BJ (cell line): ENCODE data around the gene RAB11B. TPM values are rescaled to one million over a fixed set of nuclear protein-coding genes. Genes with fewer than 3 reads are reported as not detected.

ENCODE experiments used
- CTCF ChIA-PET: fragments of 350-600 bp; formaldehyde crosslinking; extraction: SDS; loops from one replicate; lab custom pipeline; 2021; ENCODE audit warnings: antibody characterized with exemption, inconsistent platforms; lab: Yijun Ruan, JAX
- POLR2A ChIA-PET: fragments of 300-600 bp; sonication (Branson Sonifier 250); formaldehyde crosslinking; extraction: SDS; loops from one replicate; lab custom pipeline; 2021; ENCODE audit warnings: antibody characterized with exemption; lab: Charles Lee
- DNase-seq: peaks from one replicate; pipeline ENCODE4 v3.0.0-alpha.2; 2011; ENCODE audit warnings: low read depth
- H3K27me3 ChIP-seq: 2 replicates; pipeline ENCODE4 v1.6.0; 2011; ENCODE audit warnings: low read length; ENCODE audit not compliant: control insufficient read depth, insufficient read depth
- H3K36me3 ChIP-seq: 2 replicates; pipeline ENCODE4 v1.5.1; 2011; ENCODE audit warnings: low read length; ENCODE audit not compliant: control insufficient read depth, insufficient read depth
- H3K4me3 ChIP-seq: 2 replicates; pipeline ENCODE4 v1.5.1; 2011; ENCODE audit warnings: low read depth, mild to moderate bottlenecking, control low read depth, low read length
- polyA plus RNA-seq: library from polyadenylated mRNA; depleted of rRNA; stranded (reverse); fragments of >200 nt; gene quantifications from 2 replicates; pipeline ENCODE4 v1.2.3, GENCODE V29; 2011
- TF ChIP-seq, protein P1 (sequence below): IDR thresholded peaks from 2 replicates; pipeline ENCODE4 v1.5.1; 2011; ENCODE audit warnings: low read depth, mild to moderate bottlenecking, control low read depth, inconsistent platforms, low read length, moderate library complexity; ENCODE audit not compliant: insufficient read depth

The RAB11B gene
- polyA plus RNA-seq, 1 experiment, result 50.0 TPM

DNA sequence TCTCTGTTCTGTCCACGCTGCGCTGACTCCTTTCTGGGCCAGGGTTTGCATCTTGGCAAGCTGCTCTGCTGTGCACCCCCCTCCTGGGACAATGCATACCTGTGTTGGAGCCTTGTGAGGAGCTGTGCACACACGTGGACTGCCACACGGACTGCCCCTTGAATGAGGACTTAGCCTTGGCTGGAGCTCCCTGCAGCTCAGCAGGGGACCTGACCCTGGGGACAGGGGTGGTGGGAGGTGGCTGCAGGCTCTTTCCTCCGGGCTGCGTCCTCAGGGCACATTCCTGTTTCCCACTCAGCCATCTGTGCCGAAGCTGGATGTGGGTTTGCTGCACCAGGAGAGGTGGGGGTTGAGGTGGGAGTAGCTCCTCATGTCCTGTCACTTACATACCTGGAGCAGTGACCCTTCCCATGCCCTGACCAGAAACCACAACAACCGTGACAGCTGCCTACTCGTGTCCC, 8.2 kb downstream of the RAB11B start:
- TF ChIP-seq, protein P1, sequence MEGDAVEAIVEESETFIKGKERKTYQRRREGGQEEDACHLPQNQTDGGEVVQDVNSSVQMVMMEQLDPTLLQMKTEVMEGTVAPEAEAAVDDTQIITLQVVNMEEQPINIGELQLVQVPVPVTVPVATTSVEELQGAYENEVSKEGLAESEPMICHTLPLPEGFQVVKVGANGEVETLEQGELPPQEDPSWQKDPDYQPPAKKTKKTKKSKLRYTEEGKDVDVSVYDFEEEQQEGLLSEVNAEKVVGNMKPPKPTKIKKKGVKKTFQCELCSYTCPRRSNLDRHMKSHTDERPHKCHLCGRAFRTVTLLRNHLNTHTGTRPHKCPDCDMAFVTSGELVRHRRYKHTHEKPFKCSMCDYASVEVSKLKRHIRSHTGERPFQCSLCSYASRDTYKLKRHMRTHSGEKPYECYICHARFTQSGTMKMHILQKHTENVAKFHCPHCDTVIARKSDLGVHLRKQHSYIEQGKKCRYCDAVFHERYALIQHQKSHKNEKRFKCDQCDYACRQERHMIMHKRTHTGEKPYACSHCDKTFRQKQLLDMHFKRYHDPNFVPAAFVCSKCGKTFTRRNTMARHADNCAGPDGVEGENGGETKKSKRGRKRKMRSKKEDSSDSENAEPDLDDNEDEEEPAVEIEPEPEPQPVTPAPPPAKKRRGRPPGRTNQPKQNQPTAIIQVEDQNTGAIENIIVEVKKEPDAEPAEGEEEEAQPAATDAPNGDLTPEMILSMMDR, result no peak
- ChIA-PET POLR2A (no interaction called here), CTCF (interaction anchor here (0.7 to 2.6 kb wide), 8 partner anchors 15 to 181 kb away, joined by 3 to 38 read pairs (median 4); partner anchors contain the start of genes ANGPTL4 and MARCHF2)
- no peak for DNase-seq
- H3K27me3 ChIP-seq, result no peaks in the 10 kb centered on the region
- H3K4me3 ChIP-seq, result no peak overlapping the region
- H3K36me3 ChIP-seq, result peaks cover 17% of the 10 kb centered on the region

DNA sequence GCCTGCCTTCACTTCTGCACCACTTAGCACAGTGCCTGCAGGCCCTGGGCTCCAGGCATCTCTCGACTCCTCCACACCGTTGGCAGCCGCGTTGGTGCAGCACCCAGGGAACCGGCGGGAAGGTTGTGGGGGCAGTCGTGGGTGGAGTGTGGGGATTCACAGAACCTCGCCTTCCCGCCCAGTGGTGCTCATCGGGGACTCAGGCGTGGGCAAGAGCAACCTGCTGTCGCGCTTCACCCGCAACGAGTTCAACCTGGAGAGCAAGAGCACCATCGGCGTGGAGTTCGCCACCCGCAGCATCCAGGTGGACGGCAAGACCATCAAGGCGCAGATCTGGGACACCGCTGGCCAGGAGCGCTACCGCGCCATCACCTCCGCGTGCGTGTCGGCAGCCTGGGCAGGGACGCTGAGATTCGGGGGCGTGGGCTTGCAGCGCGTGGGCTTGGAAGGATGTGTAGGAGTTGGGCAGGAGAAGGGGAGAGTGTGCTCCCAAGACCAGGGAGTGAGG, 9.6 kb downstream of the RAB11B start:
- peaks cover 20% of the 10 kb centered on the region for H3K36me3 ChIP-seq
- POLR2A ChIA-PET, result no interaction called here

DNA sequence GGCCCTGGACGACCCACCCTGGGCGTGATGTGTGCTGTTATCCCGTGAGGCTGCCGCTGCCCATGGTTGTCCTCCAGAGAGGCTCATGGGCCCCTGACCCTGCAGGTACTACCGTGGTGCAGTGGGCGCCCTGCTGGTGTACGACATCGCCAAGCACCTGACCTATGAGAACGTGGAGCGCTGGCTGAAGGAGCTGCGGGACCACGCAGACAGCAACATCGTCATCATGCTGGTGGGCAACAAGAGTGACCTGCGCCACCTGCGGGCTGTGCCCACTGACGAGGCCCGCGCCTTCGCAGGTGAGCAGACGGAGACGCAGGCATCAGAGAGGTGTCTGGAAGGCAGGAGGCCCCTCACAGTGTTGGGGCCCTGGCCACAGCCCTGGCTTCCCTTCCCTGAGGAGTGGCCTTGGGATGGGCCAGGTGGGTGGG, 11.8 kb downstream of the RAB11B start:
- TF ChIP-seq, protein P1, result no peak
- POLR2A ChIA-PET, result no interaction called here
- CTCF ChIA-PET, result no interaction called here
- H3K27me3 ChIP-seq, result no peaks in the 10 kb centered on the region
- H3K36me3 ChIP-seq, result peaks cover 23% of the 10 kb centered on the region
- H3K4me3 ChIP-seq, result no peak overlapping the region
- no peak for DNase-seq

More for the DNA sequence above, 9.6 kb downstream of the RAB11B start:
- Histone ChIP-seq H3K27me3 (no peaks in the 10 kb centered on the region), H3K4me3 (no peak overlapping the region)
- DNase-seq, result no peak
- TF ChIP-seq, protein P1, result no peak
- CTCF ChIA-PET, result interaction anchor here (0.6 kb wide), 1 partner anchor 27 kb away, joined by 3 read pairs; no protein-coding TSS in a partner anchor

DNA sequence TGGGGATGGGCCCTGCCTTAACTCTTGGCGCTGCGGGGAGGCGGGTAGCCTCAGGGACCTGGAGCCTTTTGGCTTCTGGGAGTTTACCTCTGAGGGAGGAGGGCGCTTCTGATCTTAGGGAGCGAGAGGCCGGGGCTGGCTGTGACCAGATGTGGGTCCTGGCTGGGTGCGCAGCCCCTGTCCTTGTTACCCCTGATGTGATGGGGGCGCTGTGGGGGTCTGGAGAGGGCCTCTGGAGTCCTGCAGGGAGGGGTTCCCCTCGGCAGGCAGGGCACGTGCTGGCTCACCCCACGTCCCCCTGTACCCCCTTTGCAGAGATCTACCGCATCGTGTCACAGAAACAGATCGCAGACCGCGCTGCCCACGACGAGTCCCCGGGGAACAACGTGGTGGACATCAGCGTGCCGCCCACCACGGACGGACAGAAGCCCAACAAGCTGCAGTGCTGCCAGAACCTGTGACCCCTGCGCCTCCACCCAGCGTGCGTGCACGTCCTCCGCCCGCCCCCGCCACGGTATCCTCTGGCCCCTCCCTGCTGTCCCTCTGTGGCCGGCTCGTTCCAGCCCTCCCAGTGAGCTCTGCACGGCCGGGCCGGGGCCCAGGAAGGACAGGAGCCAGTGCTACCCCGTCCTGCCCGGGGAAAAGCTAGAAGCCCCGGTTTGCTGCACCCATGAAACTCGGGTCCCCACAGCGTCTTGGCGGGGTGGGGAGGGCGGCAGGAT, 13.1 kb downstream of the RAB11B start:
- H3K4me3 ChIP-seq, result no peak overlapping the region
- DNase-seq, result no peak
- TF ChIP-seq, protein P1, result no peak
- CTCF ChIA-PET, result interaction anchor here (1.1 kb wide), 1 partner anchor 50 kb away, joined by 4 read pairs; no protein-coding TSS in a partner anchor
- POLR2A ChIA-PET, result no interaction called here
- peaks cover 23% of the 10 kb centered on the region for H3K36me3 ChIP-seq
- H3K27me3 ChIP-seq, result no peaks in the 10 kb centered on the region

DNA sequence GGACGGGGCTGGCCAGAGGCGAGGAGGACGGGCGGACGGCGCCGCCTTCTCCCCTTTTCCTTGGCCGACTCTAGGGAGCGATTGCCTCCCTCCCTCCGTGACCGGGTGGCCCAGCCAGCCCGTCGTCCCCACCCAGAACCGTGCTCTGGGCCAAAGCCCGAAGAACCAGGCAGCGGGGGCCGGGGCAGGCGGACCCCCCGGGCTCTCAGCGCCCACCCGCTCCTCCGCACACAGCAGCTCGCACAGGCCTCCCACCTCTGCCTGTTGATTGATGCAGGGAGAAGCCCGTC, 13.6 kb downstream of the RAB11B start:
- Histone ChIP-seq H3K36me3 (peaks cover 22% of the 10 kb centered on the region), H3K27me3 (no peaks in the 10 kb centered on the region), H3K4me3 (no peak overlapping the region)
- ChIA-PET POLR2A (no interaction called here), CTCF (interaction anchor here (1.1 kb wide), 1 partner anchor 51 kb away, joined by 4 read pairs; no protein-coding TSS in a partner anchor)
- no peak for DNase-seq
- TF ChIP-seq, protein P1, result no peak
